Measurements from ENCODE around the gene SIRT6. TPM values are rescaled to one million over a fixed set of nuclear protein-coding genes. Genes with fewer than 3 reads are reported as not detected.

Gene SIRT6
- total and polyA plus RNA-seq, 2 of the 4 experiments (the other 2 are of a cell fraction): 3.9 to 25.3 TPM

- Histone ChIP-seq H2AK5ac (ENCODE audit: low read depth, low read length) (no peak overlapping the region), H3K27me3 (ENCODE audit: control insufficient read depth, insufficient read depth, low read length) (no peaks in the 10 kb centered on the region), H3K18ac (ENCODE audit: low read depth, low read length) (no peak overlapping the region), H2AK9ac (replicated peaks; ENCODE audit: low read depth, low read length, poor library complexity) (no peak overlapping the region), H2BK20ac (ENCODE audit: low read depth, low read length) (no peak overlapping the region), H3K4ac (ENCODE audit: low read depth, low read length) (no peak overlapping the region), H3K4me1 (ENCODE audit: control insufficient read depth, insufficient read depth, low read length) (peaks cover 4% of the 10 kb centered on the region), H3K56ac (ENCODE audit: extremely low read depth, insufficient read depth, low read length) (no peak overlapping the region), H2BK5ac (ENCODE audit: low read depth, low read length, poor library complexity, severe bottlenecking) (no peak overlapping the region), H3K9me3 (ENCODE audit: control insufficient read depth, insufficient read depth, low read length) (no peaks in the 10 kb centered on the region), H3K36me3 (ENCODE audit: control insufficient read depth, insufficient read depth, low read length) (no peaks in the 10 kb centered on the region), H2BK120ac (ENCODE audit: low read depth, low read length) (no peak overlapping the region), H4K5ac (ENCODE audit: low read depth, low read length) (no peak overlapping the region), H3K27ac (ENCODE audit: insufficient read depth, low read length) (no peak overlapping the region), H3K23ac (ENCODE audit: low read depth, low read length) (no peak overlapping the region), H3K79me1 (ENCODE audit: low read depth in 1 of 2, low read length in 2 of 2) (no peaks in the 10 kb centered on the region), H3K4me2 (ENCODE audit: low read depth, low read length) (no peak overlapping the region), H3K14ac (replicated peaks; ENCODE audit: low read depth, low read length) (no peak overlapping the region), H3K9me1 (ENCODE audit: insufficient read depth, low read length) (no peaks in the 10 kb centered on the region), H4K91ac (ENCODE audit: insufficient read depth, low read depth, low read length) (no peak overlapping the region), H4K20me1 (ENCODE audit: insufficient read depth, low read length) (no peaks in the 10 kb centered on the region), H3K4me3 (ENCODE audit: insufficient read depth, low read depth, low read length) (no peak overlapping the region), H3K9ac (ENCODE audit: low read depth, low read length) (no peak overlapping the region), H2AFZ (replicated peaks; ENCODE audit: low read length, poor library complexity) (no peak overlapping the region), H2BK15ac (ENCODE audit: low read depth, low read length) (no peak overlapping the region), H4K8ac (ENCODE audit: low read depth in 2 of 2, low read length in 2 of 2) (no peak overlapping the region)
- in situ Hi-C loops (cut with MboI; ENCODE audit: low sequenced_read_pairs) (no loop called here), intact Hi-C loops (cut with micrococcal nuclease) (no loop called here), dilution Hi-C loops (cut with HindIII; ENCODE audit: low sequenced_read_pairs, unreplicated experiment) (no loop called here)
- no CpG with 5 or more reads among the region's 8 CpGs for WGBS, 2 experiments (ENCODE audit: extremely low coverage in 2 of 2, insufficient read length in 1 of 2)
- TF ChIP-seq RCOR1 (IDR thresholded peaks at IDR 0.05; ENCODE audit: insufficient replicate concordance, low read length) (no peak), POLR2A (IDR thresholded peaks at IDR 0.05; ENCODE audit: low read depth, low read length) (no peak), FOS (IDR thresholded peaks at IDR 0.05; ENCODE audit: low read depth, low read length) (no peak), SMC3 (IDR thresholded peaks at IDR 0.05; ENCODE audit: low read depth, low read length) (no peak), USF2 (IDR thresholded peaks at IDR 0.05; ENCODE audit: low read depth, low read length) (no peak), MAZ (IDR thresholded peaks at IDR 0.05; ENCODE audit: borderline replicate concordance, low read depth, low read length) (no peak), NFE2L2 (IDR thresholded peaks at IDR 0.05; ENCODE audit: low read depth, low read length) (no peak), CEBPB (IDR thresholded peaks at IDR 0.05; ENCODE audit: low read depth, low read length) (no peak), CTCF (conservative IDR thresholded peaks at IDR 0.05; ENCODE audit: low read depth, low read length) (no peak), MXI1 (IDR thresholded peaks at IDR 0.05; ENCODE audit: borderline replicate concordance, low read depth, low read length) (no peak), MAFK (IDR thresholded peaks at IDR 0.05; ENCODE audit: low read depth, low read length) (no peak), BHLHE40 (IDR thresholded peaks at IDR 0.05; ENCODE audit: low read depth, low read length) (no peak), CHD1 (IDR thresholded peaks at IDR 0.05; ENCODE audit: low read depth, low read length) (no peak), RAD21 (IDR thresholded peaks at IDR 0.05; ENCODE audit: low read length) (no peak), RFX5 (IDR thresholded peaks at IDR 0.05; ENCODE audit: low read depth, low read length) (no peak), ELK1 (IDR thresholded peaks at IDR 0.05; ENCODE audit: borderline replicate concordance, low read depth, low read length) (no peak)
- CTCF ChIA-PET: no interaction called here
- BruUV-seq (replicated peaks): no TSS peak
- no peak for ATAC-seq (ENCODE audit: low read depth)
- POLR2A ChIA-PET (ENCODE audit: unreplicated experiment): no interaction called here
- no peak for DNase-seq
These were observed 45.7 kb downstream of the SIRT6 start for GRCh38 chr19:4136680-4137088.
